ENCODE results near the gene FOXO3.

FOXO3 gene

DNA sequence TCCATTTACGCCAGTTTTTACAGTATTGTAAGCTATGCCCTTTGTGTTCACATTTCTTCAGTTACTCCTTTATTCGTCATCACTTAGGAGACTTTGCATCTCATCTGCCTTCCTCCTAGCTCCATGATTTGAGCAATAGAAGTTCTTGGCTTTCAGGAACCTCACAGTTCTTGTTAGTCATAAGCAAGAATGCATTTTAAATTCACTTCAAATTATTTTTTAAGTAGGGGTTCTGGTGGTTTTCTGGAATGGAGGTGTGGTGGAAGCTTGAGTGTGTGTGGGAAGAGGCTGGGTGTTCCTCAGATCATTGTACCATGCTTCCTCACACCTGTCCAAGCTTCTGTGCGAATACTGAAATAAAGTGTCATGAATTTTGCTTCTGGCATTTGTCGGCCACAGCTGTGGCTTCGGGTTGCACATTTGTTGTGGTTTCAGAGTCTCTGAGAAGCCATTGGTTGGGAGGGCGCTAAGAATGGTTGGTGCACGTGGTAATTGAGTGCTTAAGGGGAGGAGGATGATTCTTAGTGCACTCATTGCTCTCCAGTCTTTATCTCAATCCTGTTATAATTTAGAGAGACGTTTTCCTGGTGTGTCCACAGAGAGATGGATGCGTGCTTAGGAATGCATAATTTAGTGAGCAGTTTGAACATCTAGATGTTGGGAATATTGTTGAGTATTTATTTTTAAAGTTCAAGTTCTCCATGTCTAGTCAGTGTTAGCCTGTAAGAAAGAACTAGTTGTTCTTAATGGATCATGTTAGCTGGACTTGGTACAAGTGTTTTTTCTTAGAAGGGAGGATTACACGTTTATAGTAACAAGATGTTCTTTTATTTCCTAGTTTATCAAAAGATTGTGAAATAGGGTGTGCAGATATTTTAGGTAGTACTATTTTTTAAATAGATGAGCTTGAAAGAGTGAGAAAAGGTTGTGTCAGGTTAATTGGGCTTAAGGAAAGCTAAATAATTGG is 31.9 kb downstream of the FOXO3 start:
- Histone ChIP-seq H3K27me3 (ENCODE audit: insufficient read depth, low read depth, severe bottlenecking) (no peaks in the 10 kb centered on the region), H3K27ac (no peak overlapping the region), H3K9me3 (ENCODE audit: severe bottlenecking) (no peaks in the 10 kb centered on the region), H3K36me3 (no peaks in the 10 kb centered on the region), H3K4me3 (ENCODE audit: low read depth, low read length) (no peak overlapping the region)
- TF ChIP-seq, protein P1, sequence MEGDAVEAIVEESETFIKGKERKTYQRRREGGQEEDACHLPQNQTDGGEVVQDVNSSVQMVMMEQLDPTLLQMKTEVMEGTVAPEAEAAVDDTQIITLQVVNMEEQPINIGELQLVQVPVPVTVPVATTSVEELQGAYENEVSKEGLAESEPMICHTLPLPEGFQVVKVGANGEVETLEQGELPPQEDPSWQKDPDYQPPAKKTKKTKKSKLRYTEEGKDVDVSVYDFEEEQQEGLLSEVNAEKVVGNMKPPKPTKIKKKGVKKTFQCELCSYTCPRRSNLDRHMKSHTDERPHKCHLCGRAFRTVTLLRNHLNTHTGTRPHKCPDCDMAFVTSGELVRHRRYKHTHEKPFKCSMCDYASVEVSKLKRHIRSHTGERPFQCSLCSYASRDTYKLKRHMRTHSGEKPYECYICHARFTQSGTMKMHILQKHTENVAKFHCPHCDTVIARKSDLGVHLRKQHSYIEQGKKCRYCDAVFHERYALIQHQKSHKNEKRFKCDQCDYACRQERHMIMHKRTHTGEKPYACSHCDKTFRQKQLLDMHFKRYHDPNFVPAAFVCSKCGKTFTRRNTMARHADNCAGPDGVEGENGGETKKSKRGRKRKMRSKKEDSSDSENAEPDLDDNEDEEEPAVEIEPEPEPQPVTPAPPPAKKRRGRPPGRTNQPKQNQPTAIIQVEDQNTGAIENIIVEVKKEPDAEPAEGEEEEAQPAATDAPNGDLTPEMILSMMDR (IDR thresholded peaks at IDR 0.05; ENCODE audit: low read depth, low read length), result no peak
- DNase-seq, result no peak

DNA sequence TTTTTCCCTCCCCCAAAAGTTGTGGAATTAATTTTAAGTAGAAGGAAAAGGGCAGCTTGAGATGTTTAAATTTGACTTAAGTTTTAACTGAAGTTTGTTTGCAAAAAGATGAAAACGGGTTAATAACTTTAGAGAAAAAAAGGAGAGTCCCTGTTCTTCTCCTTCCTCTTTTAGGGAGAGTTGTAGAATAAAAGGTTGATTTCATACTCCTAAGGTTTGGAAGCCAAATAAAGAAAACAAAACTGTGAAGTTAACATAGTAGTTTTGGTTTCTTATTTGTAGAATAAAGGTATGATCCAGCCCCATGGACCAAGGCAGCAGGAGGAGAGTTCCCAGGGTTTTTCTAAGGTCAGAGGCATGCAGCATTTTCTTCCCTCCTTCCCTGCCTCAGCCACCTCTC is 33.4 kb downstream of the FOXO3 start:
- TF ChIP-seq, protein P1 (IDR thresholded peaks at IDR 0.05; ENCODE audit: low read depth, low read length), result no peak
- H3K4me3 ChIP-seq (ENCODE audit: low read depth, low read length), result no peak overlapping the region
- no peak for DNase-seq
- no peaks in the 10 kb centered on the region for H3K36me3 ChIP-seq
- H3K9me3 ChIP-seq (ENCODE audit: severe bottlenecking), result no peaks in the 10 kb centered on the region
- H3K27me3 ChIP-seq (ENCODE audit: insufficient read depth, low read depth, severe bottlenecking), result no peaks in the 10 kb centered on the region
- H3K27ac ChIP-seq, result no peak overlapping the region

DNA sequence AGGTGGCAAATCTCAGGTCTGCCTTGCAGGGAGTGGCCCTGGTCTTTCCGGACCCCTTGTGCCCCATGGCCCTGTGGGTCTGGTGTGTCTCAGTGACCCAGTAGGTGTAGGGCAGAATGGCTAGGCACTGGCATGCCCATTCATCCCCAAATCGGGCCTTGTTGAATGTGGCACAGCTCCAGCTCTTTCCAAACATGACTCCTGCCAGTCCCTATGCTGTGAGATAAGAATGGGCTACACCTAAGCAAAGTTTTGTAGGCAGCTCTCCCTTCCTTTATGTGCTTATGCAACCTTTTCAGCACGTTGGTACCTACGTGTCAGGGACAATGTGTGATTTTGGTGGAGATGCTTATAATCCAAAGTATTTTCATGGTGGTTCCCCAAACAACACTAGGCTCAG is 33.9 kb downstream of the FOXO3 start:
- no peaks in the 10 kb centered on the region; the same call in 1 of the 2 replicates for H3K36me3 ChIP-seq
- no peak for DNase-seq
- H3K27me3 ChIP-seq (ENCODE audit: insufficient read depth, low read depth, severe bottlenecking), result no peaks in the 10 kb centered on the region
- no peaks in the 10 kb centered on the region for H3K9me3 ChIP-seq (ENCODE audit: severe bottlenecking)
- no peak overlapping the region for H3K4me3 ChIP-seq (ENCODE audit: low read depth, low read length)
- no peak overlapping the region for H3K27ac ChIP-seq
- TF ChIP-seq, protein P1 (IDR thresholded peaks at IDR 0.05; ENCODE audit: low read depth, low read length), result no peak

DNA sequence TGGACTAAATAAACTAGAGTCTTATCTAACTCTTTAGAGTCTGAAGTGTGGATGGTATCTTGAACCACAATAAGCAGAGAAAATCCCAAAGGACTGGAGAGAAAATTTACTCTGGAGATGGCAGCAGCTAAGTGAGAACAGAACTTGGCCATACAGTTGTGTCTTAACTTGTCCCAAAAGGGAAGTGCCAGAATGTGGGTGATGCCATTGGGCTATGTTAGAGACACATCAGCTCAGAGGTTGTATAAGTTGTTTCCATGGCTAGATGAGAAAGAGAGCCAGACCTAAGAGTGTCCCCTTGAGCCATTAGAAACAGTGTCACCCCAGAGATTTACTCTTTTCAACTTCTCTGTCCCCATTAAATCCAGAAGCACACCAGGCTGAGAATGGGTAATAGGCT is 36.2 kb downstream of the FOXO3 start:
- H3K36me3 ChIP-seq, result no peaks in the 10 kb centered on the region; the same call in 1 of the 2 replicates
- no peaks in the 10 kb centered on the region for H3K9me3 ChIP-seq (ENCODE audit: severe bottlenecking)
- no peak overlapping the region for H3K27ac ChIP-seq
- DNase-seq, result no peak
- H3K27me3 ChIP-seq (ENCODE audit: insufficient read depth, low read depth, severe bottlenecking), result no peaks in the 10 kb centered on the region
- TF ChIP-seq, protein P1 (IDR thresholded peaks at IDR 0.05; ENCODE audit: low read depth, low read length), result no peak
- H3K4me3 ChIP-seq (ENCODE audit: low read depth, low read length), result no peak overlapping the region

DNA sequence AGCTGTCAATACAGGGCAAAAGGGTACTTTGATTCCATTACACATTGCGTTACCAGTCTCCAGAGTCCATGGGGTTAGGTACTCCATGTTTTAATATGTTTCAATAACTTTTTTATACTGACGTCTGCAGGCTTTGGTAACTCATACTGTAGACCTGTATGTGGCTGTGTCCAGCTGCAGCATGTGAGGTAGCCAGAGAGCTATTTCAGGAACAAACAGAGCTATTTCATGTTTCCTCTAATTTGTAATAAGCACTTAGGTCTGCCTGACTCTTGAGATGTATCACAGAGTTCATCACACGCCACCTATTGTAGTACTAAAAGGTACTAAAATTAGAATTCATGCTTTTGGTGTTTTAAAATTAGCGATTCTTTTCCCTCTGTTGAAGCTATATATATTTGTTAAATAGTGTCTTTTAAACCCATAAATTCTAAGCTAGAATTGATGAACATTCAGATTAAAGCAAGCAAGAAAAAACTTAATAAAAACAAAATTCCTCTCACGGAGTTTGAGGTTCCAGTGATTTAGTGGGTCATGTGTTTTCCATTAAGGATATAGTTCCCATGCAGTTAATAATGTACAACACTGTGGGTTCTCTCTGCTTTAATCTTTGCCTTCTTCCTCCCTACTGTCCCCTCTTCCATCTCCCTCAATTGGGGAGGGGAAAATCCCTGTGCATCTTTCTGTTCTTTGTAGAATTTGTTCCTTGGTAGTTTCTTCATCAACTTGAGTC is 37.0 kb downstream of the FOXO3 start:
- no peak overlapping the region for H3K4me3 ChIP-seq (ENCODE audit: low read depth, low read length)
- TF ChIP-seq, protein P1 (IDR thresholded peaks at IDR 0.05; ENCODE audit: low read depth, low read length), result no peak
- no peaks in the 10 kb centered on the region for H3K27me3 ChIP-seq (ENCODE audit: insufficient read depth, low read depth, severe bottlenecking)
- no peak overlapping the region for H3K27ac ChIP-seq
- H3K9me3 ChIP-seq (ENCODE audit: severe bottlenecking), result no peaks in the 10 kb centered on the region
- H3K36me3 ChIP-seq, result no peaks in the 10 kb centered on the region; the same call in 1 of the 2 replicates
- no peak for DNase-seq
